A549 (cell line): ENCODE measurements around the gene CACNA1G. TPM values are rescaled to one million over a fixed set of nuclear protein-coding genes. Genes with fewer than 3 reads are reported as not detected.
A peak's percentile ranks its signal among the peaks of the same experiment; 100 is the strongest.

Experiments
- ATAC-seq, 2 experiments: fragments of 200-7000 bp in 1 of 2; fragments of >200 bp in 1 of 2; cut with Nextera tagmentation in 1 of 2; cut with Tn5 transposase in 1 of 2; 3 replicates each; pipeline versions ENCODE4 v1.8.0 to v1.9.1; 2018 to 2020; ENCODE audit warnings: mild to moderate bottlenecking in 1 of 2, moderate library complexity in 1 of 2
- CTCF ChIA-PET: fragments of 300-600 bp; sonication (Branson Sonifier 250); formaldehyde crosslinking; extraction: SDS; loops from one replicate; lab custom pipeline; 2021; ENCODE audit warnings: antibody characterized with exemption, inconsistent platforms; lab: Yijun Ruan, JAX
- POLR2A ChIA-PET: fragments of 350-600 bp; formaldehyde crosslinking; extraction: SDS; loops from one replicate; lab custom pipeline; 2021; ENCODE audit warnings: antibody characterized with exemption, inconsistent platforms; lab: Yijun Ruan, JAX
- DNase-seq, 2 experiments: peaks; one replicate each; pipeline versions ENCODE4 v3.0.0 to v3.0.0-alpha.2; 2011 to 2016; ENCODE audit warnings: low read depth in 1 of 2, low spot score in 1 of 2
- FAIRE-seq: peaks from 2 replicates; lab custom pipeline; 2011; peaks lifted over from hg19 to GRCh38; lab: Jason Lieb, UNC
- H3K27ac ChIP-seq, 2 experiments: fragments of >200 bp; sonication (Bioruptor Twin); formaldehyde crosslinking; 3 replicates each; pipeline ENCODE4 v1.5.1; 2016 to 2017
- H3K4me1 ChIP-seq: fragments of >200 bp; sonication (Bioruptor Twin); formaldehyde crosslinking; 3 replicates; pipeline ENCODE4 v1.6.1; 2016
- H3K4me2 ChIP-seq: fragments of >200 bp; sonication (Bioruptor Twin); formaldehyde crosslinking; 3 replicates; pipeline ENCODE4 v1.6.1; 2016
- H3K4me3 ChIP-seq: fragments of >200 bp; sonication (Bioruptor Twin); formaldehyde crosslinking; 3 replicates; pipeline ENCODE4 v1.5.1; 2016
- H3K9me3 ChIP-seq: fragments of >200 bp; sonication (Bioruptor Twin); formaldehyde crosslinking; 3 replicates; pipeline ENCODE4 v1.6.1; 2016
- ATOH8 ChIP-seq: fragments of 250-450 bp; sonication (Bioruptor Pico); IDR thresholded peaks from 2 replicates; pipeline ENCODE4 v1.5.0; 2020; ENCODE audit warnings: low read depth, mild to moderate bottlenecking, moderate library complexity
- BHLHE40 ChIP-seq: IDR thresholded peaks from 2 replicates; pipeline ENCODE4 v1.6.1; 2012; ENCODE audit warnings: low read depth, low read length, inconsistent platforms
- CBX2 ChIP-seq: fragments of 200-600 bp; sonication (generic); IDR thresholded peaks from 2 replicates; pipeline ENCODE4 v1.6.1; 2016; ENCODE audit warnings: low read depth, mild to moderate bottlenecking, borderline replicate concordance
- CBX8 ChIP-seq: fragments of 200-600 bp; sonication (generic); IDR thresholded peaks from 2 replicates; pipeline ENCODE4 v1.6.1; 2016
- CEBPB ChIP-seq, 2 experiments: fragments of >200 bp in 1 of 2; sonication (Bioruptor Twin) in 1 of 2; formaldehyde crosslinking in 1 of 2; IDR thresholded peaks; 2 replicates each; pipeline ENCODE4 v1.6.1; 2012 to 2016
- CHD4 ChIP-seq: fragments of 200-600 bp; sonication (generic); IDR thresholded peaks from 2 replicates; pipeline ENCODE4 v1.6.1; 2016; ENCODE audit warnings: antibody characterized with exemption, mild to moderate bottlenecking, borderline replicate concordance
- E2F6 ChIP-seq: IDR thresholded peaks from 2 replicates; pipeline ENCODE4 v1.6.1; 2012; ENCODE audit warnings: low read depth, borderline replicate concordance
- EP300 ChIP-seq, 2 experiments: fragments of >200 bp; sonication (Bioruptor Twin); formaldehyde crosslinking; IDR thresholded peaks; 2 replicates in 1 of 2; 3 replicates in 1 of 2; pipeline ENCODE4 v1.6.1; 2016 to 2017
- FOSB ChIP-seq: fragments of 250-450 bp; sonication (Bioruptor Pico); IDR thresholded peaks from 2 replicates; pipeline ENCODE4 v1.5.0; 2020; ENCODE audit warnings: mild to moderate bottlenecking, moderate library complexity
- FOXS1 ChIP-seq: fragments of 250-450 bp; sonication (Bioruptor Pico); IDR thresholded peaks from 2 replicates; pipeline ENCODE4 v1.5.0; 2020; ENCODE audit warnings: mild to moderate bottlenecking, moderate library complexity
- HOXA7 ChIP-seq: fragments of 250-450 bp; sonication (Bioruptor Pico); IDR thresholded peaks from 2 replicates; pipeline ENCODE4 v1.5.0; 2020; ENCODE audit warnings: mild to moderate bottlenecking, moderate library complexity
- HOXB13 ChIP-seq: fragments of 250-450 bp; sonication (Bioruptor Pico); IDR thresholded peaks from 2 replicates; pipeline ENCODE4 v1.5.0; 2020; ENCODE audit warnings: low read depth, mild to moderate bottlenecking, moderate library complexity
- HOXB5 ChIP-seq: fragments of 250-450 bp; sonication (Bioruptor Pico); IDR thresholded peaks from 2 replicates; pipeline ENCODE4 v1.5.0; 2020; ENCODE audit warnings: mild to moderate bottlenecking, moderate library complexity
- JUN ChIP-seq, 2 experiments: fragments of >200 bp; sonication (Bioruptor Twin); formaldehyde crosslinking; IDR thresholded peaks; 2 replicates in 1 of 2; 3 replicates in 1 of 2; pipeline ENCODE4 v1.6.1; 2016 to 2017
- JUNB ChIP-seq: fragments of >200 bp; sonication (Bioruptor Twin); formaldehyde crosslinking; IDR thresholded peaks from 2 replicates; pipeline ENCODE4 v1.6.1; 2016
- KDM1A ChIP-seq: fragments of 200-600 bp; sonication (generic); IDR thresholded peaks from 2 replicates; pipeline ENCODE4 v1.6.1; 2016; ENCODE audit warnings: low read depth, mild to moderate bottlenecking
- MAFK ChIP-seq: fragments of 450-650 bp; IDR thresholded peaks from 2 replicates; pipeline ENCODE4 v1.6.1; 2014; ENCODE audit not compliant: partially characterized antibody
- NPAS2 ChIP-seq: fragments of 250-450 bp; sonication (Bioruptor Pico); IDR thresholded peaks from 2 replicates; pipeline ENCODE4 v1.8.0; 2022; ENCODE audit warnings: mild to moderate bottlenecking, moderate library complexity, borderline replicate concordance
- NR3C1 ChIP-seq: fragments of >200 bp; sonication (Bioruptor Twin); formaldehyde crosslinking; IDR thresholded peaks from 3 replicates; pipeline ENCODE4 v1.6.1; 2017
- POLR2A ChIP-seq: IDR thresholded peaks from 2 replicates; pipeline ENCODE4 v1.6.1; 2012; ENCODE audit warnings: mild to moderate bottlenecking, low read length
- POLR2AphosphoS2 ChIP-seq: conservative IDR thresholded peaks from 2 replicates; pipeline ENCODE4 v1.6.1; 2012; ENCODE audit warnings: low read length, improper control_type of control experiment, inconsistent platforms
- RCOR1 ChIP-seq: fragments of 150-350 bp; IDR thresholded peaks from 2 replicates; pipeline ENCODE4 v1.6.1; 2014; ENCODE audit warnings: antibody characterized with exemption, low read length, low read depth
- TFCP2L1 ChIP-seq: fragments of 250-450 bp; sonication (Bioruptor Pico); IDR thresholded peaks from 2 replicates; pipeline ENCODE4 v1.5.0; 2021; ENCODE audit warnings: mild to moderate bottlenecking
- TP53 ChIP-seq: fragments of 250-450 bp; sonication (Bioruptor Pico); IDR thresholded peaks from 2 replicates; pipeline ENCODE4 v1.5.0; 2021; ENCODE audit warnings: mild to moderate bottlenecking, moderate library complexity
- ZFP36 ChIP-seq: fragments of 450-650 bp; IDR thresholded peaks from 2 replicates; pipeline ENCODE4 v1.6.1; 2014; ENCODE audit warnings: borderline replicate concordance; ENCODE audit not compliant: partially characterized antibody
- ZNF302 ChIP-seq: fragments of 250-450 bp; sonication (Bioruptor Pico); IDR thresholded peaks from 2 replicates; pipeline ENCODE4 v1.9.0; 2021; ENCODE audit warnings: inconsistent platforms, mild to moderate bottlenecking, moderate library complexity
- ZSCAN20 ChIP-seq: fragments of 250-450 bp; sonication (Bioruptor Pico); IDR thresholded peaks from 2 replicates; pipeline ENCODE4 v1.8.0; 2022; ENCODE audit warnings: mild to moderate bottlenecking, moderate library complexity
- WGBS: methylation state at CpG from one replicate; pipeline ENCODE4 v1.1.6; 2017; ENCODE audit errors: missing lambda C conversion rate; 5-methylcytosine and 5-hydroxymethylcytosine counted together
- polyA plus RNA-seq, 4 experiments: library from polyadenylated mRNA; depleted of rRNA in 3 of 4; stranded (reverse); fragments of >200 nt; fragmentation: RNase III in 1 of 4; extraction: RNeasy Plus Mini Kit Qiagen cat#74134 plus additional on column Dnase treatment in 1 of 4; gene quantifications; 2 replicates in 3 of 4; 3 replicates in 1 of 4; pipeline ENCODE4 v1.2.3, GENCODE V29; 2011 to 2017
- TF ChIP-seq, protein P1 (sequence below): fragments of 200-600 bp; sonication (generic); IDR thresholded peaks from 2 replicates; pipeline ENCODE4 v1.6.1; 2016; ENCODE audit warnings: antibody characterized with exemption, mild to moderate bottlenecking, moderate library complexity
- TF ChIP-seq, protein P2 (sequence below): fragments of >200 bp; sonication (Bioruptor Twin); formaldehyde crosslinking; IDR thresholded peaks from 3 replicates; pipeline ENCODE4 v1.6.1; 2016
- TF ChIP-seq, protein P3 (sequence below): fragments of 450-650 bp; IDR thresholded peaks from 2 replicates; pipeline ENCODE4 v1.6.1; 2014; ENCODE audit warnings: antibody characterized with exemption

CACNA1G gene
- polyA plus RNA-seq, 2 of the 4 experiments (the other 2 are of a cell fraction) = 4.0 to 8.9 TPM

- Histone ChIP-seq H3K4me1 (peaks cover 97% of the 10 kb centered on the region), H3K27ac (peak overlapping the region; percentile 98), H3K4me2 (peak overlapping the region; percentile 56), H3K4me3 (peak overlapping the region; percentile 1; the same call in 1 of the 3 replicates), H3K9me3 (no peaks in the 10 kb centered on the region)
- FAIRE-seq (no peak), ATAC-seq (peak; percentile 25 to 55), DNase-seq (no peak)
- CTCF ChIA-PET = interaction anchor here (1.1 to 52.6 kb wide), 9 partner anchors 10 to 181 kb away, joined by 4 to 2097 read pairs (median 9); partner anchors contain the start of genes ABCC3 and SPATA20
- WGBS = 1% methylated on average over 5 of the region's 5 CpGs
- POLR2A ChIA-PET = interaction anchor here (0.9 to 6.3 kb wide), 14 partner anchors 9 to 205 kb away, joined by 3 to 237 read pairs (median 4); partner anchors contain the start of genes ABCC3, LUC7L3 and TOB1
- TF ChIP-seq MAFK (no peak), JUNB (no peak), NR3C1 (no peak), HOXB13 (CRISPR knock-in tag) (peak; percentile 62; the same call in 1 of the 2 replicates), ZNF302 (CRISPR knock-in tag) (peak; percentile 8; the same call in 1 of the 2 replicates), HOXA7 (CRISPR knock-in tag) (0 out of 2 replicates have a peak, but pooled peaks have one; percentile 72), NPAS2 (CRISPR knock-in tag) (0 out of 2 replicates have a peak, but pooled peaks have one; percentile 40), FOSB (CRISPR knock-in tag) (no peak), POLR2AphosphoS2 (0 out of 2 replicates have a peak, but pooled peaks have one; percentile 11), ZSCAN20 (CRISPR knock-in tag) (peak; percentile 6), ATOH8 (no peak; the same call in 1 of the 2 replicates), CBX2 (no peak), KDM1A (peak; percentile 19; the same call in 1 of the 2 replicates), TP53 (CRISPR knock-in tag) (peak; percentile 89; the same call in 1 of the 2 replicates), TFCP2L1 (CRISPR knock-in tag) (peak; percentile 28), ZFP36 (peak; percentile 96), EP300 (IDR thresholded peaks at IDR 0.05) (no peak)
- TF ChIP-seq, protein P1, sequence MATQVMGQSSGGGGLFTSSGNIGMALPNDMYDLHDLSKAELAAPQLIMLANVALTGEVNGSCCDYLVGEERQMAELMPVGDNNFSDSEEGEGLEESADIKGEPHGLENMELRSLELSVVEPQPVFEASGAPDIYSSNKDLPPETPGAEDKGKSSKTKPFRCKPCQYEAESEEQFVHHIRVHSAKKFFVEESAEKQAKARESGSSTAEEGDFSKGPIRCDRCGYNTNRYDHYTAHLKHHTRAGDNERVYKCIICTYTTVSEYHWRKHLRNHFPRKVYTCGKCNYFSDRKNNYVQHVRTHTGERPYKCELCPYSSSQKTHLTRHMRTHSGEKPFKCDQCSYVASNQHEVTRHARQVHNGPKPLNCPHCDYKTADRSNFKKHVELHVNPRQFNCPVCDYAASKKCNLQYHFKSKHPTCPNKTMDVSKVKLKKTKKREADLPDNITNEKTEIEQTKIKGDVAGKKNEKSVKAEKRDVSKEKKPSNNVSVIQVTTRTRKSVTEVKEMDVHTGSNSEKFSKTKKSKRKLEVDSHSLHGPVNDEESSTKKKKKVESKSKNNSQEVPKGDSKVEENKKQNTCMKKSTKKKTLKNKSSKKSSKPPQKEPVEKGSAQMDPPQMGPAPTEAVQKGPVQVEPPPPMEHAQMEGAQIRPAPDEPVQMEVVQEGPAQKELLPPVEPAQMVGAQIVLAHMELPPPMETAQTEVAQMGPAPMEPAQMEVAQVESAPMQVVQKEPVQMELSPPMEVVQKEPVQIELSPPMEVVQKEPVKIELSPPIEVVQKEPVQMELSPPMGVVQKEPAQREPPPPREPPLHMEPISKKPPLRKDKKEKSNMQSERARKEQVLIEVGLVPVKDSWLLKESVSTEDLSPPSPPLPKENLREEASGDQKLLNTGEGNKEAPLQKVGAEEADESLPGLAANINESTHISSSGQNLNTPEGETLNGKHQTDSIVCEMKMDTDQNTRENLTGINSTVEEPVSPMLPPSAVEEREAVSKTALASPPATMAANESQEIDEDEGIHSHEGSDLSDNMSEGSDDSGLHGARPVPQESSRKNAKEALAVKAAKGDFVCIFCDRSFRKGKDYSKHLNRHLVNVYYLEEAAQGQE = peak; percentile 30; the same call in 1 of the 2 replicates
These were observed 100.8 kb downstream of the CACNA1G start for GRCh38 chr17:50661348-50661747.

- POLR2A ChIA-PET = interaction anchor here (0.6 to 6.3 kb wide), 15 partner anchors 8 to 205 kb away, joined by 3 to 237 read pairs (median 4); partner anchors contain the start of genes ABCC3, LUC7L3 and TOB1
- Histone ChIP-seq H3K27ac (peak overlapping the region; percentile 98), H3K9me3 (no peaks in the 10 kb centered on the region), H3K4me2 (peak overlapping the region; percentile 64), H3K4me3 (0 out of 3 replicates have a peak overlapping the region, but pooled peaks have one; percentile 8), H3K4me1 (peaks cover 97% of the 10 kb centered on the region)
- peak; percentile 100 for DNase-seq
- CTCF ChIA-PET = interaction anchor here (1.1 to 52.6 kb wide), 7 partner anchors 10 to 180 kb away, joined by 4 to 2097 read pairs (median 26); partner anchors contain the start of gene ABCC3
- FAIRE-seq = peak; percentile 99
- ATAC-seq = peak; percentile 61 to 75
- 1% methylated on average over 9 of the region's 9 CpGs for WGBS
- TF ChIP-seq, protein P2, sequence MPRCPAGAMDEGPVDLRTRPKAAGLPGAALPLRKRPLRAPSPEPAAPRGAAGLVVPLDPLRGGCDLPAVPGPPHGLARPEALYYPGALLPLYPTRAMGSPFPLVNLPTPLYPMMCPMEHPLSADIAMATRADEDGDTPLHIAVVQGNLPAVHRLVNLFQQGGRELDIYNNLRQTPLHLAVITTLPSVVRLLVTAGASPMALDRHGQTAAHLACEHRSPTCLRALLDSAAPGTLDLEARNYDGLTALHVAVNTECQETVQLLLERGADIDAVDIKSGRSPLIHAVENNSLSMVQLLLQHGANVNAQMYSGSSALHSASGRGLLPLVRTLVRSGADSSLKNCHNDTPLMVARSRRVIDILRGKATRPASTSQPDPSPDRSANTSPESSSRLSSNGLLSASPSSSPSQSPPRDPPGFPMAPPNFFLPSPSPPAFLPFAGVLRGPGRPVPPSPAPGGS = peak; percentile 87; the same call in 2 of the 3 replicates
- TF ChIP-seq JUN (IDR thresholded peaks at IDR 0.05) = peak; percentile 99
- TF ChIP-seq E2F6 = peak; percentile 58; the same call in 1 of the 2 replicates
- no peak for TF ChIP-seq BHLHE40
- TF ChIP-seq CEBPB (IDR thresholded peaks at IDR 0.05) = peak; percentile 48 to 93
- TF ChIP-seq RCOR1 = no peak
- TF ChIP-seq HOXB5 = peak; percentile 70
- TF ChIP-seq, protein P3, sequence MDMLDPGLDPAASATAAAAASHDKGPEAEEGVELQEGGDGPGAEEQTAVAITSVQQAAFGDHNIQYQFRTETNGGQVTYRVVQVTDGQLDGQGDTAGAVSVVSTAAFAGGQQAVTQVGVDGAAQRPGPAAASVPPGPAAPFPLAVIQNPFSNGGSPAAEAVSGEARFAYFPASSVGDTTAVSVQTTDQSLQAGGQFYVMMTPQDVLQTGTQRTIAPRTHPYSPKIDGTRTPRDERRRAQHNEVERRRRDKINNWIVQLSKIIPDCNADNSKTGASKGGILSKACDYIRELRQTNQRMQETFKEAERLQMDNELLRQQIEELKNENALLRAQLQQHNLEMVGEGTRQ = no peak; the same call in 1 of the 2 replicates
- peak; percentile 100 for TF ChIP-seq MAFK
- TF ChIP-seq CHD4 = no peak
- TF ChIP-seq POLR2A = no peak
- TF ChIP-seq FOXS1 (CRISPR knock-in tag) = peak; percentile 25; the same call in 1 of the 2 replicates
- peak; percentile 78; the same call in 1 of the 2 replicates for TF ChIP-seq HOXA7 (CRISPR knock-in tag)
- no peak for TF ChIP-seq ZFP36
- no peak for TF ChIP-seq CBX8
These were observed 101.4 kb downstream of the CACNA1G start for GRCh38 chr17:50661795-50662391.
